GM12878 (cell line): ENCODE measurements around the gene UNC5CL.
A peak's percentile ranks its signal among the peaks of the same experiment; 100 is the strongest.

Source experiments
- FOXM1 ChIP-seq: IDR thresholded peaks from 2 replicates; pipeline ENCODE4 v1.6.1; 2012; ENCODE audit warnings: low read depth, mild to moderate bottlenecking, inconsistent platforms, low read length, moderate library complexity
- HDAC6 ChIP-seq: fragments of 200-600 bp; sonication (generic); IDR thresholded peaks from one replicate; pipeline ENCODE4 v1.8.0; 2017; ENCODE audit warnings: antibody characterized with exemption; ENCODE audit not compliant: unreplicated experiment
- MTA3 ChIP-seq: IDR thresholded peaks from 2 replicates; pipeline ENCODE4 v1.6.1; 2012; ENCODE audit warnings: low read length, inconsistent platforms, borderline replicate concordance
- POLR2AphosphoS2 ChIP-seq: IDR thresholded peaks from 2 replicates; pipeline ENCODE4 v1.6.1; 2011; ENCODE audit warnings: low read depth, mild to moderate bottlenecking, low read length, improper control_type of control experiment, moderate library complexity
- POLR2AphosphoS5 ChIP-seq: IDR thresholded peaks from 2 replicates; pipeline ENCODE4 v1.6.1; 2011; ENCODE audit warnings: mild to moderate bottlenecking, low read length, inconsistent platforms
- RAD21 ChIP-seq: IDR thresholded peaks from 2 replicates; pipeline ENCODE4 v1.6.1; 2011; ENCODE audit warnings: mild to moderate bottlenecking, low read depth, low read length, moderate library complexity; ENCODE audit not compliant: insufficient read depth
- RBBP5 ChIP-seq: fragments of 200-600 bp; sonication (generic); conservative IDR thresholded peaks from 2 replicates; pipeline ENCODE4 v1.6.1; 2016
- SMAD5 ChIP-seq: IDR thresholded peaks from 2 replicates; pipeline ENCODE4 v1.6.1; 2016; ENCODE audit warnings: antibody characterized with exemption, low read depth
- TAF1 ChIP-seq: IDR thresholded peaks from 2 replicates; pipeline ENCODE4 v1.6.1; 2011; ENCODE audit warnings: mild to moderate bottlenecking, low read depth, low read length, borderline replicate concordance
- USF2 ChIP-seq: IDR thresholded peaks from 2 replicates; pipeline ENCODE4 v1.6.1; 2011; ENCODE audit warnings: low read depth, low read length, improper control_type of control experiment, borderline replicate concordance
- YY1 ChIP-seq: IDR thresholded peaks from 2 replicates; pipeline ENCODE4 v1.6.1; 2011; ENCODE audit warnings: low read depth, mild to moderate bottlenecking, low read length
- TF ChIP-seq, protein P1 (sequence below), 3 experiments: IDR thresholded peaks in 2 of 3; conservative IDR thresholded peaks in 1 of 3; 2 replicates each; pipeline ENCODE4 v1.5.1; 2011; ENCODE audit warnings: low read depth in 3 of 3, low read length in 3 of 3, mild to moderate bottlenecking in 3 of 3, control low read depth in 2 of 3, moderate library complexity in 2 of 3, inconsistent platforms in 1 of 3, mixed read lengths in 1 of 3; ENCODE audit not compliant: control insufficient read depth in 2 of 3, insufficient read depth in 1 of 3; ENCODE audit errors: extremely low read depth in 1 of 3
- TF ChIP-seq, protein P2 (sequence below): IDR thresholded peaks from 2 replicates; pipeline ENCODE4 v1.6.1; 2012; ENCODE audit warnings: low read depth, low read length, improper control_type of control experiment

DNA sequence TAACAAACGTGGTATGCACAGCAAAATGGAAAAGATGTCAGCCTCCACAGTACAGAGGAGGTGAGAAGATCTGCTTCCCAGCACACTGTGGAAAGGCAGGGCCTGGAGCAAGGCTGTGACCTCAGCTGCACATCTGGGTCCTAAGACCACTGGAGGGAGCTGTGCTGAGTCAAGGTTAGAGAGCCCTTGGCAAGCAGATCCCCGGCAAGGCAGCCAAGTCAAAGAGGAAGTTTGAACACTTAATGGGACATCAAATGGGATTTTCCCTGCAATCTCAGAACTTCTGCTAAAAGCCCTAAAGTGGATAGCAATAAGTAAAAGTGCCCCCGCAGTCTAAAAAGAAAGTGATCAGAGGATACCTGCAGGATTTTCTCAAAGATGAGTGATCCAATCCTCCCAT lies 39.5 kb downstream of the UNC5CL start:
- no peak for TF ChIP-seq POLR2AphosphoS5
- no peak for TF ChIP-seq RAD21
- TF ChIP-seq, protein P1, sequence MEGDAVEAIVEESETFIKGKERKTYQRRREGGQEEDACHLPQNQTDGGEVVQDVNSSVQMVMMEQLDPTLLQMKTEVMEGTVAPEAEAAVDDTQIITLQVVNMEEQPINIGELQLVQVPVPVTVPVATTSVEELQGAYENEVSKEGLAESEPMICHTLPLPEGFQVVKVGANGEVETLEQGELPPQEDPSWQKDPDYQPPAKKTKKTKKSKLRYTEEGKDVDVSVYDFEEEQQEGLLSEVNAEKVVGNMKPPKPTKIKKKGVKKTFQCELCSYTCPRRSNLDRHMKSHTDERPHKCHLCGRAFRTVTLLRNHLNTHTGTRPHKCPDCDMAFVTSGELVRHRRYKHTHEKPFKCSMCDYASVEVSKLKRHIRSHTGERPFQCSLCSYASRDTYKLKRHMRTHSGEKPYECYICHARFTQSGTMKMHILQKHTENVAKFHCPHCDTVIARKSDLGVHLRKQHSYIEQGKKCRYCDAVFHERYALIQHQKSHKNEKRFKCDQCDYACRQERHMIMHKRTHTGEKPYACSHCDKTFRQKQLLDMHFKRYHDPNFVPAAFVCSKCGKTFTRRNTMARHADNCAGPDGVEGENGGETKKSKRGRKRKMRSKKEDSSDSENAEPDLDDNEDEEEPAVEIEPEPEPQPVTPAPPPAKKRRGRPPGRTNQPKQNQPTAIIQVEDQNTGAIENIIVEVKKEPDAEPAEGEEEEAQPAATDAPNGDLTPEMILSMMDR (IDR thresholded peaks at IDR 0.05 in 2 of 3, conservative IDR thresholded peaks at IDR 0.05 in 1 of 3; ENCODE audit: control insufficient read depth in 2 of 3, extremely low read depth in 1 of 3, insufficient read depth in 1 of 3, low read depth in 3 of 3, low read length in 3 of 3): peak; percentile 50 to 60 (median 55); a peak in 5 of 6 replicates
- no peak for TF ChIP-seq TAF1
- no peak for TF ChIP-seq POLR2AphosphoS2
- no peak for TF ChIP-seq USF2
- no peak for TF ChIP-seq RBBP5
- no peak for TF ChIP-seq HDAC6
- no peak for TF ChIP-seq YY1
- no peak for TF ChIP-seq SMAD5
- TF ChIP-seq, protein P2, sequence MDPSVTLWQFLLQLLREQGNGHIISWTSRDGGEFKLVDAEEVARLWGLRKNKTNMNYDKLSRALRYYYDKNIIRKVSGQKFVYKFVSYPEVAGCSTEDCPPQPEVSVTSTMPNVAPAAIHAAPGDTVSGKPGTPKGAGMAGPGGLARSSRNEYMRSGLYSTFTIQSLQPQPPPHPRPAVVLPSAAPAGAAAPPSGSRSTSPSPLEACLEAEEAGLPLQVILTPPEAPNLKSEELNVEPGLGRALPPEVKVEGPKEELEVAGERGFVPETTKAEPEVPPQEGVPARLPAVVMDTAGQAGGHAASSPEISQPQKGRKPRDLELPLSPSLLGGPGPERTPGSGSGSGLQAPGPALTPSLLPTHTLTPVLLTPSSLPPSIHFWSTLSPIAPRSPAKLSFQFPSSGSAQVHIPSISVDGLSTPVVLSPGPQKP: no peak
- TF ChIP-seq FOXM1: no peak
- TF ChIP-seq MTA3: no peak
